GM18870 (cell line): ENCODE measurements around the gene CELA2A.
"Not testable (repeated sequence)": the region's sequence is repeated elsewhere in the genome, so short reads cannot be mapped to it uniquely, and the experiment has no call there.

Experiments used
- ATAC-seq: cut with Tn5 transposase; IDR thresholded peaks from one replicate; pipeline ENCODE4 v1.9.1; 2021; ENCODE audit warnings: moderate library complexity; ENCODE audit not compliant: unreplicated experiment

CELA2A gene

GRCh38 chr1:15466955-15467625 lies 10.6 kb downstream of the CELA2A start:
- ATAC-seq, result not testable (repeated sequence)

- no peak for ATAC-seq
These were observed 11.6 kb downstream of the CELA2A start for GRCh38 chr1:15468145-15468544.

GRCh38 chr1:15469361-15469760 lies 12.8 kb downstream of the CELA2A start:
- ATAC-seq, result no peak

- not testable (repeated sequence) for ATAC-seq
These were observed 13.4 kb downstream of the CELA2A start for GRCh38 chr1:15469821-15470448.

- not testable (repeated sequence) for ATAC-seq
These were observed 14.5 kb downstream of the CELA2A start for GRCh38 chr1:15471067-15471466.

GRCh38 chr1:15471723-15472122 lies 15.2 kb downstream of the CELA2A start:
- ATAC-seq, result not testable (repeated sequence)

- ATAC-seq, result no peak
These were observed 16.1 kb downstream of the CELA2A start for GRCh38 chr1:15472587-15472986.

- ATAC-seq, result no peak
These were observed 19.3 kb downstream of the CELA2A start, which contains the start of gene CELA2B for GRCh38 chr1:15475752-15476314. TSS of gene CELA2B (plus strand) at chr1:15476104. CDS start at chr1:15476126, 22 bp downstream.

GRCh38 chr1:15476927-15477326 lies 20.4 kb downstream of the CELA2A start:
- ATAC-seq, result no peak

GRCh38 chr1:15477646-15478212 lies 21.2 kb downstream of the CELA2A start:
- no peak for ATAC-seq

GRCh38 chr1:15479654-15480347 lies 23.3 kb downstream of the CELA2A start:
- no peak for ATAC-seq

- not testable (repeated sequence) for ATAC-seq
These were observed 25.9 kb downstream of the CELA2A start for GRCh38 chr1:15482455-15482854.

GRCh38 chr1:15482983-15483543 lies 26.5 kb downstream of the CELA2A start:
- ATAC-seq, result not testable (repeated sequence)

GRCh38 chr1:15483971-15484370 lies 27.4 kb downstream of the CELA2A start:
- no peak for ATAC-seq

GRCh38 chr1:15484443-15484842 lies 27.9 kb downstream of the CELA2A start:
- not testable (repeated sequence) for ATAC-seq

- ATAC-seq, result no peak
These were observed 29.1 kb downstream of the CELA2A start for GRCh38 chr1:15485636-15486035.

- ATAC-seq, result not testable (repeated sequence)
These were observed 30.5 kb downstream of the CELA2A start for GRCh38 chr1:15486844-15487610.

GRCh38 chr1:15488371-15488770 lies 31.8 kb downstream of the CELA2A start:
- no peak for ATAC-seq

- no peak for ATAC-seq
These were observed 32.7 kb downstream of the CELA2A start for GRCh38 chr1:15489052-15489736.
